Stimulated activated CD8-positive, alpha-beta memory T cell treated with anti-CD3 and anti-CD28 coated beads, Interleukin-2, amount 100 ng/mL, for 48 hours (primary cell): ENCODE data around the gene BRF1.
"Not testable (repeated sequence)": the region's sequence is repeated elsewhere in the genome, so short reads cannot be mapped to it uniquely, and the experiment has no call there.

ENCODE experiments used
- DNase-seq, 2 donors: peaks; one replicate each; pipeline ENCODE4 v3.0.0-alpha.2; 2020; ENCODE audit warnings: low read depth in 2 of 2

The BRF1 gene

DNA sequence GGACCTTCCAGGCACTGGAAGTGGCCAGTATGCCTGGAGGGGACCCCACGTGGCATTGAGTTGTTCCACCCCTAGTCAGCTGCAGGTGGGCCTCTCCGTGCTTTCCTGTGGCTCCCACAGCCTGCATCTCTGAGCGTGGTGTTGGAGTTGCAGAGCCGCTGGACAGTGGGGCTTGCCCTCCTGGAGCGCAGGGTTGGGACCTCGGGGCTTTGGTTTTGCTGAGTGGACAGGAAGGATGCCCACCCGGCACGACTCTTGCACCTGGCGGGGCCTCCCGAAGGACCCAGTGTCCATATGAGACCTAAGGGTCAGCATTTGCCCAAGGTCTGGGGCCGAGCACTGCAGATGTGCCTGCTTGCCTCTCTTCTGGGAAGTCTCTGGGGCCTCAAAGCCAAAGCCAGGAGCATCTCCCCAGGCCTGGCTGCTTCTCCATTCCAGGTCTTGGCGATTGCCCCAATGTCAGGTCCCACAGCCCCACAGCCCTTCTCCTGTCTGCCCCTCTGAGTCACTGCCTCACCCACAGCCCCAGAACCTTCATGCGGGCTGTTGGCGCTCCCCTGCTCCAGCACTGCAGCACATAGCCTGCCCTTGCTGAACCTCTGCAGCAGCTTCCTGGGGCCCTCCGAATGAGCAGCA, 15.3 kb upstream of the BRF1 start:
- no peak for DNase-seq

DNA sequence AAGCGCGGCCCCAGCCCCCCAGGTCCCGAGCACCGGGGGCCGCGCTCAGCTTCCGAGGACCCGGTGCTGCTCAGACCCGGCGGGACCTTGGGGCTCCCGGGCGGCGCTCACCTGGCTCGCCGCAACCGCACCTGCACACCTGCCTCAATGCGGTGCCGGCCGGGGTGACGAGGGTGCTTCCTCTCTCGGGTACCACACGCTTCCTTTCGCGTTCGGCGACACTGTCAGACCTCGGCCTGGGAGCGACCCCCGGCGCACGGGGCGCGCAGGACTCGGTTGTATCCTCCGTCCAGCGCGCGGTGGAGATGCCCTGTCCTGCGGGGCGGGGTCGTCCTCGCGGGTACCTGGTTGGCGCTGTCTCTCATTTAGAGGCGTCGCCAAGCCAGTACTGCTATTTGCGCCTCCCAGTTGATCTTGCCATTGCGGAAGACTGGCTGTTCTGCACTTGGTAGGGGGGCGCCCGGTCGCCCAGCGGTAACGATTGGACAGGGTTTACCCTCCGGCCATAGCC, 14.5 kb upstream of the BRF1 start:
- no peak for DNase-seq

DNA sequence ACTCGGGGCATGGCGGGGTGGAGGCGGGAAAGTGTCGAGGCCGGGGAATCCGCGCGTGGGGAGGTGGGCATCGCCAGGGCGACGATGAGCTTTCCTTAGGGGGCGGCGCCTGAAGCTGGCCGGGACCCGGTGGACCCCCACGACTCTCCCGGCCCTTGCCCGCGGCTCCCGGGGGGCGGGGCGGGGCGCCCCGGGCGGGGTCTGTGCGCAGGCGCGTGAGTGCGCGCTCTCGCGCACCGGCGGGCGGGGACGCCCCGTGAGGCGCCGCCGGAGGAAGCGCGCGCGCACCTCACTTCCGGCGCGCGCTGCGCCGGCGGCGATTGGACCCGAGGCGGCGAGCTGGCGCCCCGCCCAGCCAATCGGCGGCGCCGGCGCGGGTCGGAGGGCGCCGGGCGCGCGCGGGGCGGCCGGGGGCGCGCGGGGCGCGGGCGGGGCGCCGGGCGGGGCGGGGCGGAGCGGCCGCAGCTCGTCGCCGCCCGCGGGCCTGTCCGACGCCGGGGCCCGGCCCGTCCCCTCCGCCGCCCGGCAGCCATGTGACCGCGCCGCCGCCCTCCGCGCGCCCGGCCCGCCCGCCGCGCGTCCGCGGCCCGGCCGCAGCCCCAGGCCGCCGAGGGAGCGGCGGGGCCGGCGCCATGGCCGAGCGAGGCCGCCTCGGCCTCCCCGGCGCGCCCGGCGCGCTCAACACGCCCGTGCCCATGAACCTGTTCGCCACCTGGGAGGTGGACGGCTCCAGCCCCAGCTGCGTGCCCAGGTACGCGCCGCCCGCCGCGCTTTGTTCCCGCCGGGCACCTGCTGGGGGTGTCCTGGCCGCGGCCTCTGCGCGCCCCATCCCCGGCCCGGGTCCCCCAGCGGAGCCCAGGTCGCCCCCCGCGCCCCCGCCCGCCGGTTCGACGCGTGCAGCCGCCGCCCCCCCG, 13.7 kb upstream of the BRF1 start, which contains the start of gene PACS2:
PACS2 (plus strand) TSS at position 462 of the 914 bp plus-strand sequence; CDS start at position 633, 171 bp downstream.
- peak; percentile 58 to 70 for DNase-seq

DNA sequence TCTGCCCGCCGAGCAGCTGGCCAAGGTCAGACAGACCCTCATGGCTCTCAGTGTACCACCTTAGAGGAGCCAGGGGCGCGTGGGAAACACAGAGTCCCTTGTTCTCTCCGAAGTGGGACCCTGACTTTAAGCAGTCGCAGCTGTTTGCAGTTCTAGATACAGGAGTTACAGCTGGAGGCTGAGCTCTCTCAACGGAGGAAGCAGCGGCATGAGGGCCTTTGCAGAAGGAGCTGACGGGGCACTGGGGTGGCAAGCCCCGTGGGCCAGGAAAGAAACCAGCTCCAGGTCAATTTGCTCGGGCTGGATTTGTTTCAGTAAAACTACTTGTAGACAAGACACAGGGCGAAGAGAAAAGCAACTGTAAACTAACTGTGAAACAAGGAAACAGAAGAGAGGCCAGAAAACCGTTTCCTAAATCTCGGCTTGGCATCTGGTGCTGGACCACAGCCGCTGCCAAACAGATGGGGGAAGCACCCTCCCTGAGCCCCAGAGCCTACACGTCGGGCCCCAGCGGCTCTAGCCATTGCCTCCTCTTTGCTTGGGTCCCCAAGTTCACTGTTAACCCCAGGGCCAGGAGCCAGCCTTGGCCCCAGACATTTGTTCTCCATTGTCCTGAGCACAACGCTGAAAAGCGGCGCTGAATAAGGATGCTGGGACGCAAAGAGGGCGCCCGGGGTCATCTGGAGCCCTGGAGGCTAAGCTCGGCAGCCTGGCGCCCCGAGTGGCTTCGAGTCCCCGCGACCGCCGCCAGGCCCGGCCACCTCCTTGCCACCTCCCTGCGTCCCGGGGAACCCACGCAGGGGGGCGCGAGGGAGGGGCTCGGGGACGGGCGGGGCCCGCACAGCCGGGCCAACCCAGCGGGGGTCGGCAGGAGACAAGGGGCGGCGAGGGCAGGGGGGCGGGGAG, 12.8 kb upstream of the BRF1 start:
- DNase-seq: peak in 1 of 2 donors; percentile 20

DNA sequence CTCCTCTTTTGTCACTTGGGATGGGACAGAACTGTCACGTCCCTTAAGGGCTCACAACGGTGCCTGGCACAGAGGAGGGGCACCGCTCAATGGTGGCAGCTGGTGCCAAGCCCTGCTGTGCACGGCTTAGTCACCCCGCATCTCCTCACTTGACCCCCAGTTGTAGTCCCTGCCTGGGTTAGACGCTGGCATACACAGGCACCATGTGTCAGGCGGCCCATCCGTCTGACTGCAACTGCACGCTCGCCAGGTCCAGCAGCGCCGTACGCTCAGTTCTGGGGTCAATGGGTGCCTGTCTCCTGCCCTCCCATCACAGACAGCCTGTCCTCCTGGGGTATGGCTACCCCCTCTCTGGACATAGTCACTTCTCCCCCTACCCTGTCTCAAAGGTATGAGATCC, 12.2 kb upstream of the BRF1 start:
- no peak for DNase-seq

DNA sequence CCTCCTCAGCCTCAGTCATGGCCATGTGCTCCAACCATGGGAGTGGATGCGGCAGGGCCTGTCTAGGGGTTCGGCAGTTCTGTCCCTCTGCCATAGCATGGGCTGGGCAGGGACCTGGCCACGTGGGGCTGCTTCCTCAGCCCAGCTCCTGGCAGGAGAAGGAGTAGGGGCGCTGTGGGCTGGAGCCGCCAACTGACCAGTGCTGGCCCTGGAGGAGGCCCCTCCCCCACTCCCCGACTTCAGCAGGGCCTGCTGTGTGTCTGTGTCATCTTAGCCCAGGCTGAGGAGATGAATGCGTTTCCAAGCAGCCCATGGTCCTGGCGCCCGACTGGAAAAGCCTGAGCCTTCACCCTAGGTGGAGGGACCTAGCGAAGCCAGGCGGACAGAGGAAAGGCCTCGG, 11.0 kb upstream of the BRF1 start:
- no peak for DNase-seq

DNA sequence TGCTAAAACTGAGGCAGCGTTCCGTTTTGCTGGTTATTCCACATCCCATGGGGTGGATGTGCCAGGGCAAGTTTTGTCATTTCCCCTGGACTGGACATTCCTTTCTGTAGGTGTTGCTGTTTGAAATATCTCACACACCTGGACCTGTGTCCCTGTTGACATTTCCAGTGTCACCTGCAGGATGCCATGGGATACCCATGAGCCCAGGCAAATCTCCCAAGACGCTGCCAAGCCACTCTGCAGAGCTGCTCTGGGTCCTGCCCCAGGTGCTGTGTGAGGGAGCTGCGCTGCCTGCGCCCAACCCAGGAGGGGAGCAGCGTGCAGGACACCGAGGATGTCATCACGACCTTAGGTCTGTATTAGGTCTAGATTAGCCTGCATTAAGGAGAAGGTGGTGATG, 8.6 kb upstream of the BRF1 start:
- DNase-seq: no peak

DNA sequence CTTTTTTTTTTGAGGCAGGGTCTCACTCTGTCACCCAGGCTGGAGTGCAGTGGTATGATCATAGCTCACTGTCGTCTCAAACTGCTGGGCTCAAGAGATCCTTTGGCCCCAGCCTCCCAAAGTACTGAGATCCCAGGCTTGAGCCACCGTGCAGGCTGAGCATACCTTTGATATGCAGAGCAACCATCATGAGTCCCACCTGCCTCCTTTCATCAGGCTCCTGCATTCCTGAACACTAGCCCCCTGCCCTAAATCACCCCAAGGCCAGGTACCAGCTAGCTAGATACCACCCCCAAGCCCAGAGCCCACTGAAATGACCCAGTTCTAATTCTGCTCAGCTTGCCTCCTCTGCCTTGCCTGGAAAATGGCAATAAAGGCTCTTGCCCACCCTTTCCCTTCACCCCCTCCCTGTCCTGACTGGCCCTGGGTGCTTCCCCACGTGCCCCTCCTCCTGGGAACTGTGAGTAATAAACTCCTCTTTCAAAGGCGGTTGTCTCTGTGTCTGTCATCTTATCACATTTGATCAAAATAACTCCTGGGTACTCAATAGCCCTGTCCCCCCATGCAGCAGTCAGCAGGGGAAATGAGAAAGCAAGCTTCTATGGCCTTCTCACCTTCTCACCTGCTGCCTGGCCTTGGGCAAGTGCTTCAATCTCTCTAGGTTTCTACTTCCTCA, 6.4 kb upstream of the BRF1 start:
- DNase-seq: no peak

DNA sequence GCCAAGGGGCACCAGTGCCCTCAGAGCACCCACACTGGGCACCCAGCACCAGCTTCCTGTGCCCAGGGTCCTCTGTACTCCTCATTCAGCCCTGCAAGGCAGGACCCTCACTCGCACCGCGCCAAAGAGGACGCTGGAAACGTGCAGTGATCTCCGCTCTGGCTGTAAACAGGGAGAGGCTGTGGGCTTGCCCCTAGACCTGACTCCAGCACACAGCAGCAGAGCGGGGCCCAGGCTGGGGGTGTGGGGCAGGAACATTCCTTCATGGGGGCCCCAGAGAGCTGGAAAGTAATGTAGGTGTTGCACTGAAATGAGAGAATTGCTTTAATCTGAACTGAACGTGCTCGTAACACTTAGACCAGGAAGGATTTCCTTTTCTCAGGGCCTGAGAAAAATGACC, 5.0 kb upstream of the BRF1 start:
- DNase-seq: no peak

DNA sequence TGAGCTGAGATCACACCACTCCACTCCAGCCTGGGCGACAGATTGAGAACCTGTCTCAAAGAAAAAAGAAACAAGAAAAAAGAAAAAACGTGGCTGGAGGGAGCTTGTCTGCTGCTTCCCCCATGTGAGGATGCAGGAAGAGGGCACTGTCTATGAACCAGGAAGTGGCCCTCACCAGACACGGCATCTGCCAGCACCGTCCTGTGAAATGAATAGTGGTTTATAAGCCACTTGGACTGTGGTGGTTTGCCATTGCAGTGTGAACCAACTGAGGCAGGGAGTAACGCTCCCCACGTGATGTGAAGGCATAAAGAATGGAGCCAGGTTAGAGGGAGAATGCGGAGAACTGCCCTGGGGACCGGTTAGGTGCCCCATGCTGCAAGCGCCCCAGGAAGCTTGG, 4.5 kb upstream of the BRF1 start:
- DNase-seq: no peak

DNA sequence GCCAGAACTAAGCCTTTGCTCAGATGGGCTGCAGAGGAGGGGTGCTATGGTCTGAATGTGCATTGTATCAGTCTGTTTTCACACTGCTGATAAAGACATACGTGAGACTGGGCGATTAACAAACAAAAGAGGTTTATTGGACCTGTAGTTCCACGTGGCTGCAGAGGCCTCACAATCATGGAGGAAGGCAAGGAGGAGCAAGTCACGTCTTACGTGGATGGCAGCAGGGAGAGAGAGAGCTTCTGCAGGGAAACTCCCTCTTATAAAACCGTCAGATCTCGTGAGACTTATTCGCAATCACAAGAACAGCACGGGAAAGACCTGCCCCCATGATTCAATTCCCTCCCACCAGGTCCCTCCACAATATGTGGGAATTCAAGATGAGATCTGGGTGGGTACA, 3.8 kb upstream of the BRF1 start:
- no peak for DNase-seq

DNA sequence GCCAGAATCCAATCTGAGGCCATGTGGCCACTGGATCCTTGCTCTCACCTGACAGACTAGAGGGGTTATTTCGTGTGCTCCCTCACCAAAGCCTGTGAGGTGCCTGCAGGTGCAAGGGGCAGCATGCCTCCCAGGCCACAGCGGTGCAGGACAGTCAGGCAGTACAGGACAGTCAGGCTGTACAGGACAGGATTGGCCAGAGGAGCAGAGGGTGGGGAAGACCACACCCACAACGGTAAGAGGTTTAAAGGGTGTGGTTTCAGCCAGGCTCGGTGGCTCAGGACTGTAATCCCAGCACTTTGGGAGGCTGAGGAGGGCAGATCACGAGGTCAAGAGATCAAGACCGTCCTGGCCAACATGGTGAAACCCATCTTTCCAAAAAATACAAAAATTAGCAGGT, 3.1 kb upstream of the BRF1 start:
- no peak for DNase-seq

DNA sequence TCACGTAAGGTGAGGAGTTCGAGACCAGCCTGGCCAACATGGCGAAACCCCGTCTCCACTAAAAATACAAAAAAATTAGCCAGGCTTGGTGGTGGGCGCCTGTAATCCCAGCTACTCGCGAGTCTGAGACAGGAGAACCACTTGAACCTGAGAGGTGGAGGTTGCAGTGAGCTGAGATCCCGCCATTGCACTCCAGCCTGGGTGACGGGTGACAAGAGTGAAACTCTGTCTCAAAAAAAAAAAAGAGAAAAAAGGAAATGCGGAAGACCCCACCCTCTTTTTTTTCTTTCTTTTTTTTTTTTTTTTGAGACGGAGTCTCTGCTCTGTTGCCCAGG, 1.1 kb upstream of the BRF1 start:
- not testable (repeated sequence) for DNase-seq

DNA sequence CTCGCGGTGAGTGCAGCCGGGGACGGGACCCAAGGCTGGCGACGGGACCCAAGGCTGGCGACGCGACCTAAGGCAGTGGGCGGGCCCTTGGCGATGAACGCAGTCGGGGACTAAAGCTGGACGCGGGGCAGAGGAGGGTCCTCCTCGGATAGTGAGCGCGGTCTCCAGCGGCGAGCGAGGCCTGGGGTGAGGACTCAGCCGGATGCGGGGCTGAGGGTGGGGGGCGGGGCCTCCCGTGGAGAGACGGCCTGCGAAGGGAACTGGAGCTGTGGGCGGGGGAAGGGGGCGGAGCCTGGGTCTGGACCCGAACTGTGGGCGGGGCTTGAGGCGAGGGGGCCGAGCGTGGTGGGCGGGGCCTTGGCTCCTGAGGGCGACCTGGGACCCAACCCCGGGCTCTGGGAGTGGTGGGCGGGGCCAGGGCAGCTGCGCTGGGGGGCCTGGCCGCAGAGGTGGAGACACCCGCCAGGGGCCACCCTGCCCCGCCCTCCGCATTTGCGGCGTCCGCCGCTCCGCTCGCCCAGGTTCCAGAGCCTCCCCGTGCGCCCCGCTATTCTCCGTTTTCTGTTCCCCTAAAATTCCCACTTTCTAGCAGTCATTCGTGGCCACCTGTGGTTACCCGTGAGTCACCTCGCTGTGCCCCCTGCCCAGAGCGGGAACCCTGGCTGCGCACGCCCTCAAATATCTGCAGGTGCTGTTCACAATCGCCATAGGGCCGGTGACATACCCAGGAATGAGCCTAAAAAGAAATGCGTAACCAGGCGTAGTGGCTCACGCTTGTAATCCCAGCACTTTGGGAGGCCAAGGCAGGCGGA, 508 bp upstream of the BRF1 start:
- DNase-seq: peak; percentile 100

DNA sequence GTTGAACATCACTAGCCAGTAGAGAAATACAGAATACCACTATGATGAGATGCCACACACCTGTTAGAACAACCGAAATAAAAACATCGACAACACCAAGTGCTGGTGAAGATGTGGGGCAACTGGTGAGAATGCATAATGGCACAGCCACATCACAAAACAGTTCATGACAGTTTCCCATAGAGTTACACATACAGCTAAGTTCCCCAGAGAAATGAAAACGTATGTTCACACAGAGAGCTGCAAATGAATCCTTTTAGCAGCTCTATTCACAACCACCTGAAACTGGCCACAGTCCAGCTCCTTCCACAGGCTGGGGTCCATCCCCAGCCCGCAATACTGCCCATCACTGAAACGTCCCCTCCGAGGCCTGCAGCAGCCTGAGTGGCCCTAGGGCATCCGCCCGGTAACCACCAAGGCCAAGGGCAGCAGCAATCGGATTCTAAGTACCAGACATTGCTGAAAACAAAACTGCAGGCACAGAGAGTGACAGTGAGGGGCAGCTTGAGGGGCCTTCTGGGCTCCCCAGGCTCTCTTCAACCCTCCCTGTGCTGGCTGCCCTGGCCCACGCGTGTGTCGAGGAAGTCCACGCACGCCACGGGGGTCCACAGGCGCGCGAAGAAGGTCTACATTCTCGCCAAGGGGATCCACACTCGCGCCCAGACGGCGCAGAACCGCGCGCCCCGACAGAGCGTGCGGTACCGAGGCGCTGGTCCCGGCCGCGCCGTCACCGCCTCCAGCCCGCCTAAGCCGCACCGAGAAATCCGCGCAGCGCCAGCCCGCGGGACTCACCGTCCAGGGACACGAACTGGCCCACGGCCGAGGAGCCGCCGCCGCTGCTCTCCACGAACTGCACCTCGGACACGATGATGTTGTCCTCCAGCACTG, 903 bp downstream of the BRF1 start:
- DNase-seq: no peak

DNA sequence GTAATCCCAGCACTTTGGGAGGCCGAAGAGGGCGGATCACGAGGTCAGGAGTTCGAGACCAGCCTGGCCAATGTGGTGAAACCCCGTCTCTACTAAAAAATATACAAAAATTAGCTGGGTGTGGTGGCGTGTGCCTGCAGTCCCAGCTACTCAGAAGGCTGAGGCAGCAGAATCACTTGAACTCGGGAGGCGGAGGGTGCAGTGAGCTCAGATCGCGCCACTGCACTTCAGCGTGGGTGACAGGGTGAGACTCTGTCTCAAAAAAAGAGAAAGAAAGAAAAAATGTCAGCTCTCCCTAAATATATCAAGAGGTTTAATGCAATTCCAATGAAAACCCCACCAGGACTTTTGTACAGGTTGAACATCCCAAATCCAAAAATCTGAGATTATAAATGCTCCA, 3.5 kb downstream of the BRF1 start:
- DNase-seq: not testable (repeated sequence)

DNA sequence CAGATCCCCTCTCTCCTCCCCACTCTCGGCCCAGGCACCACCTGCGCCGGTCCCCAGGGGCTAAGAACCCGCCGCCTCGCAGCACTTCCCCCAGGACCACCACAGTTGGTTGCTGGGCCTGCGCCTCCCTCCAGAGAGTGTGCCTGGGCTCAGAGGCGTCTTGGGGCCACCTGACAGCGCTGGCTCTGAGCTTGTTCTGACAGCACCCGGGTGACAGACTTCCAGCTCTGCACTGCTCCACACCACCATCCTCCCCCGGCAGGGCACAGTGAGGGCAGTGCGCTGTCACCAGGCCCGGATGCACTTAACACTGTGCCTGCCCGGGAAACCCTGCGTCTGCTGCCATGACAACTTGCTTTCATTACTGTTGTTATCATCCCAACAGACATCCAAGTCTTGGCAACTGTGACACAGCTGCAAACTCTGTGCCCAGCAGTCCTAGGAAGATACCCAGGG, 6.6 kb downstream of the BRF1 start:
- peak; percentile 38 to 44 for DNase-seq

DNA sequence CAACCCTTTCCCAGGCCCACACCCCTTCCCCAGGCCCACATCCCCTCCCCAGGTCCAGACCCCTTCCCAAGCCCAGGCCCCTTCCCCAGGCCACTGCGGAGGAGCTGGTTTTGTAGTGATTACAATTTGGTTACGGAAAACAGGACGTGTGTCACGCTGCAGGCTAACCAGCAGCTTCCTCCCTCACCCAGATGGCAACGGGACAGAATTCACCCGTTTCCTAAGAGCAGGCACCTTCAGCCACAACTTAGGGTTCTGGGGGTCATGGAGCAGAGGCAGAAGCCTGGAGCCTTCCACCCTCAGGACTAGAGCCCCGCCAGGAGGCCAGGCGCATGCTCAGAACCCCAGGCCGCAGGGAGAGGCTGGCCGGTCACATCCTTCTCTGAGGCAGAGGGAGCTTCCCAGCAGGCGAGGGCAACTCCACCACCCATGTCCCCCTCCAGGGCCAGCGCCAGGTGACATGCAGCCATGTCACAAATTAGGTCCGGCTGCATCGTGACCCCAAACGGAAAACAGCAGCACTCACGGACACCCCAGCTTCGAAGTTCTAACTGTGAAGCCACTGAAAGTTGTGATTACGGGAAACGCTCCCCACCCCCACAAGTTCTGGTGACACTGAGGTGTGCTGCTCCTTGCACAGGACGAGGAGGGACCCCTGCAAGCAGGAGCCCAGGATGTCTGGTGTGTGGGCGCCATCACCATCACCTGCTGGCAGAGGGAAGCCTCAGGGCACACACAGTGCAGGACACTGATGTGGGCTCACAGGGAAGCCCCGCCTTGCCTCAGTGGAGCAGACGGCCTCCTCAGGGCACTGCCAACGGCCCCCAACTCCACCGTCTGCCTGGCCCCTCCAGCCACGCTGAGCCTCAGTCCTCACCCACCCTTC, 7.7 kb downstream of the BRF1 start:
- DNase-seq: peak in 1 of 2 donors; percentile 42
